ENCODE measurements around the gene UBR7. TPM values are rescaled to one million over a fixed set of nuclear protein-coding genes. Genes with fewer than 3 reads are reported as not detected.
"Not testable (repeated sequence)": the region's sequence is repeated elsewhere in the genome, so short reads cannot be mapped to it uniquely, and the experiment has no call there.

Gene UBR7
- total RNA-seq (10 to 100 TPM; 12.1 to 22.2 (median 20.5) TPM), polyA plus RNA-seq (10 to 100 TPM; 19.1 to 33.3 TPM)
- long read RNA-seq, donor 1, transcript UBR7-201 (11 exons, 3,694 nt) = major isoform, 23 of 33 reads
- long read RNA-seq, donor 1, partial matches to known transcripts = 6 of 33 reads
- long read RNA-seq, donor 1, other reads (novel, unspliced or antisense) = 4 of 33 reads
- long read RNA-seq, donor 2, transcript UBR7-201 (11 exons, 3,694 nt) = major isoform, 20 of 20 reads
- long read RNA-seq, donor 2, partial matches to known transcripts = 0 of 20 reads
- long read RNA-seq, donor 2, other reads (novel, unspliced or antisense) = 0 of 20 reads
- long read RNA-seq, donor 3, transcript UBR7-201 (11 exons, 3,694 nt) = major isoform, 14 of 24 reads
- long read RNA-seq, donor 3, partial matches to known transcripts = 0 of 24 reads
- long read RNA-seq, donor 3, other reads (novel, unspliced or antisense) = 9 of 24 reads

DNA sequence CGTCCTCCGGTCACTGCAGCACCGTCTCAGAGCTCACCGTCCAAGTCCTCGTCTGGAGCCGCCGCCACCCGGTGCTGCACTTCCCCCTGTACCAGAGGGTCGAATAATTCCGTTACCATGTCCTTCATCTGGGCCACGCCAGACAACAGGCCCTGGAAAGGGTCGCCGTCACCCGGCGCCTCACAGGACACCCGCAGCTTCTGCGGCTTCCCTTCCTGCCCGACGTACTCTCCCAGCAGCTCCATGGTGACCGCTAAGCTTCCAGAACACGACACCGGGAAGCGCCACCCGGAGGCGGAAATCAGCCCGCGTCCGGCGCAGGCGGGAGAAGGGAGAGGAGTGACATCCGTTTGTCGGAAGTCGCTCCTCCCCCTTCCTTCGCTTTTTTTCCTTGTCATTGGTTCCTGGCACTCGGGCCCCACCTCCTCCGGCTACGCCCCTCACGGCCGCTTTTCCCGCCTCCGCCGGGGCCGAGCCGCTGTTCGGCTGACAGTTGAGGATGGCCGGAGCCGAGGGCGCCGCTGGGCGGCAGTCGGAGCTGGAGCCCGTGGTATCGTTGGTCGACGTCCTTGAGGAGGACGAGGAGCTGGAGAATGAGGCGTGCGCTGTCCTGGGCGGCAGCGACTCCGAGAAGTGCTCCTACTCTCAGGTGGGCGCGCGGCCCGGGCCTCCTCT is at the start of gene UBR7, which contains the start of gene GON7:
Gene UBR7, plus strand, starts transcription at position 464 of the 675 bp plus-strand sequence. Its CDS starts 36 bp downstream, at position 500.
Gene GON7, minus strand, starts transcription at position 273 of the 675 bp plus-strand sequence. Its CDS starts 28 bp downstream, at position 245.
- DNase-seq = peak; percentile 91 to 94 (median 93)
- Histone ChIP-seq H3K4me1 (ENCODE audit: insufficient read depth) (peaks cover 6% of the 10 kb centered on the region), H3K27me3 (no peaks in the 10 kb centered on the region), H3K36me3 (no peaks in the 10 kb centered on the region), H3K9me3 (no peaks in the 10 kb centered on the region), H3K27ac (peak within 1 kb of the TSS; percentile 13 to 87), H3K4me3 (peak within 1 kb of the TSS; percentile 71)
- WGBS, 3 donors = 0 to 1% (median 0%) methylated on average over 65 of the region's 65 CpGs
- intact Hi-C loops (cut with DNase I) = no loop called here
- TF ChIP-seq EP300 (IDR thresholded peaks at IDR 0.05) (no peak), CTCF (IDR thresholded peaks at IDR 0.05) (peak; percentile 29 to 53 (median 47)), POLR2A (IDR thresholded peaks at IDR 0.05) (peak; percentile 77)

DNA sequence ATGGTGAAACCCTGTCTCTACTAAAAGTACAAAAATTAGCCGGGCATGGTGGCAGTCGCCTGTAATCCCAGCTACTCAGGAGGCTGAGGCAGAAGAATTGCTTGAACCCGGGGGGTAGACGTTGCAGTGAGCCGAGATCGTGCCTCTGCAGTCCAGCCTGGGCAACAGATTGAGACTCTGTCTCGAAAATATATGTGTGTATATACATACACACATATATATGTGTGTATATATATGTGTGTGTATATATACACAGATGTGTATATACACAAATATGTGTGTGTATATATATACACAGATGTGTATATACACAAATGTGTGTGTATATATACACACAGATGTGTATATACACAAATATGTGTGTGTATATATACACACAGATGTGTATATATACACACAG is 48.7 kb upstream of the UBR7 start:
- DNase-seq; H3K4me1 ChIP-seq (ENCODE audit: insufficient read depth); H3K9me3 ChIP-seq; H3K36me3 ChIP-seq; H3K4me3 ChIP-seq; H3K27ac ChIP-seq; intact Hi-C loops (cut with DNase I); H3K27me3 ChIP-seq: not testable (repeated sequence)
- 90 to 93% (median 92%) methylated on average over 7 of the region's 7 CpGs for WGBS, 3 donors

- H3K27ac ChIP-seq; H3K27me3 ChIP-seq; intact Hi-C loops (cut with DNase I); DNase-seq; H3K4me1 ChIP-seq (ENCODE audit: insufficient read depth); H3K4me3 ChIP-seq; H3K9me3 ChIP-seq; H3K36me3 ChIP-seq: not testable (repeated sequence)
- WGBS, 3 donors = 46 to 54% (median 47%) methylated on average over 5 of the region's 5 CpGs
Measured at GRCh38 chr14:93159625-93160352, 47.3 kb upstream of the UBR7 start.

- H3K4me1 ChIP-seq (ENCODE audit: insufficient read depth) = no peaks in the 10 kb centered on the region
- intact Hi-C loops (cut with DNase I) = no loop called here
- no peaks in the 10 kb centered on the region for H3K36me3 ChIP-seq
- 25 to 28% (median 28%) methylated on average over 4 of the region's 4 CpGs for WGBS, 3 donors
- H3K4me3 ChIP-seq = no peak overlapping the region
- DNase-seq = no peak
- H3K27ac ChIP-seq = no peak overlapping the region
- TF ChIP-seq POLR2A (IDR thresholded peaks at IDR 0.05) = no peak
- TF ChIP-seq EP300 (IDR thresholded peaks at IDR 0.05) = no peak
- TF ChIP-seq CTCF (IDR thresholded peaks at IDR 0.05) = no peak
- H3K27me3 ChIP-seq = no peaks in the 10 kb centered on the region
- no peaks in the 10 kb centered on the region for H3K9me3 ChIP-seq
Measured at GRCh38 chr14:93160353-93160801, 46.7 kb upstream of the UBR7 start.

DNA sequence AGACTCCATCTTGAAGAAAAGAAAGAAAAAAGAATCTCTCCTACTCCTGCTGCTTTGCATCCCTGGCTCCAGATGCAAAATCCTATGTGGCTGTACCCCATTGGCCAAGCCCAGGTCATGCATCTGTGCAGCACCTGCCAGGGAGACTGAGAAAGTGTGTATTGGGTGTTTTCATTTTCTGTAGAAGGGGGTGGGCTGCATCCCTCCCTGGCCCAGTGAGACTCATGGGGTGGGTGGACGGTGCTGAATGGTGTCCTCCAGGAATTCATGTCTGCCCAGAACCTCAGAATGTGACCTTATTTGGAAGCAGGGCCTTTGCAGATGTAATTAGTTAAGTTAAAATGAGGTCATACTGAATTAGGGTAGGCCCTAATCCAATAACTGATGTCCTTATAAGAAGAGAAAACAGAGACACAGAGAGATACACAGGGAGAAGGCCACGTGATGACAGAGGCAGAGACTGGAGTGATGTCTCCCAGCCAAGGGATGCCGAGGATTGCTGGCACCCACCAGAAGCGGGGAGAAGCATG is 45.6 kb upstream of the UBR7 start:
- 74 to 79% (median 79%) methylated on average over 4 of the region's 4 CpGs for WGBS, 3 donors
- DNase-seq = no peak
- intact Hi-C loops (cut with DNase I) = no loop called here
- H3K36me3 ChIP-seq = no peaks in the 10 kb centered on the region
- H3K27ac ChIP-seq = no peak overlapping the region
- no peaks in the 10 kb centered on the region for H3K27me3 ChIP-seq
- no peaks in the 10 kb centered on the region for H3K9me3 ChIP-seq
- no peak overlapping the region for H3K4me3 ChIP-seq
- no peaks in the 10 kb centered on the region for H3K4me1 ChIP-seq (ENCODE audit: insufficient read depth)
- no peak for TF ChIP-seq CTCF (IDR thresholded peaks at IDR 0.05)
- no peak for TF ChIP-seq POLR2A (IDR thresholded peaks at IDR 0.05)
- no peak for TF ChIP-seq EP300 (IDR thresholded peaks at IDR 0.05)

All from ovary (tissue), 10 donors.